ENCODE data around the gene PIGU.
A peak's percentile ranks its signal among the peaks of the same experiment; 100 is the strongest.
"Not testable (repeated sequence)": the region's sequence is repeated elsewhere in the genome, so short reads cannot be mapped to it uniquely, and the experiment has no call there.

The PIGU gene

GRCh38 chr20:34680586-34681175, 3.8 kb upstream of the PIGU start:
- Histone ChIP-seq H3K4me1 (ENCODE audit: insufficient read depth, low read length) (no peaks in the 10 kb centered on the region), H3K27ac (ENCODE audit: low read length) (no peak overlapping the region), H3K9ac (ENCODE audit: low read depth, low read length) (no peak overlapping the region), H3K4me3 (ENCODE audit: low read length) (no peak overlapping the region), H3K27me3 (ENCODE audit: insufficient read depth, low read length) (no peaks in the 10 kb centered on the region), H3K9me3 (ENCODE audit: insufficient read depth, low read depth, low read length) (no peaks in the 10 kb centered on the region), H3K36me3 (ENCODE audit: insufficient read depth, low read depth, low read length) (no peaks in the 10 kb centered on the region)

DNA sequence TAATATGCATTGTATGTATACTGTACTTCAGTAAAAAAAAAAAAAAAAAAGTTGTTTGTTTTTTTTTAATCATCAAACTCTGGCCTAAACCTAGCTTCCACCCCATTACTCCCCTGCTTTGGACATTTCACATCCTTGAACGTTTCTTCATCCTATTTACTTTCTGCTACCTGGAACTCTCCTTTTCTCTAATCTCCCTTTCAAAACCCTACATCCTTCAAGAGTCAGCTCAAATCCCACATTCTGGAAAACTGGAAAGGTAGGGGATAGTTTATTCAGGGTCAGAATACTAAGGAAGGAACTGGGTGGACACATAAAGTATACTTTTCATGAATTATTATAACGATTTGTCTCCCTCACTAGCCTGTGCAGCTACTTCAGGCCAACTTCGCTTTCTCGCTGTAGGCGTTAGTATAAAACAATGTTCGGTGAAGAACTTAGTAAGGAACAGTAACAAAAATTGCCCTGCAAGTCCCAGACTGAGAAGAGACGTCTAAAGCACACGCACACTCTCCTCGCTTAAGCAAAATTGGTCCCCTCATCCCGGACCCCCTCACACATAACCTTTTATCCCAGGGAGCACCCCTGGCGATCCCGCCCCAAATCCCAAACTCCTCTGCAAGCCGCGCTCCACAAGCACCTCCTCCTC, 775 bp downstream of the PIGU start:
- Histone ChIP-seq H3K36me3 (ENCODE audit: insufficient read depth, low read depth, low read length) (no peaks in the 10 kb centered on the region), H3K4me3 (ENCODE audit: low read length) (peak overlapping the region; percentile 73), H3K9me3 (ENCODE audit: insufficient read depth, low read depth, low read length) (no peaks in the 10 kb centered on the region), H3K27ac (ENCODE audit: low read length) (no peak overlapping the region), H3K4me1 (ENCODE audit: insufficient read depth, low read length) (no peaks in the 10 kb centered on the region), H3K9ac (ENCODE audit: low read depth, low read length) (peak overlapping the region; percentile 67; the same call in 1 of the 2 replicates), H3K27me3 (ENCODE audit: insufficient read depth, low read length) (no peaks in the 10 kb centered on the region)

- Histone ChIP-seq H3K27ac (ENCODE audit: low read length) (no peak overlapping the region), H3K4me1 (ENCODE audit: insufficient read depth, low read length) (no peaks in the 10 kb centered on the region), H3K9ac (ENCODE audit: low read depth, low read length) (no peak overlapping the region), H3K4me3 (ENCODE audit: low read length) (peak overlapping the region; percentile 73; the same call in 1 of the 2 replicates), H3K9me3 (ENCODE audit: insufficient read depth, low read depth, low read length) (no peaks in the 10 kb centered on the region), H3K36me3 (ENCODE audit: insufficient read depth, low read depth, low read length) (no peaks in the 10 kb centered on the region), H3K27me3 (ENCODE audit: insufficient read depth, low read length) (no peaks in the 10 kb centered on the region)
Observed at GRCh38 chr20:34675561-34675960, 1.3 kb downstream of the PIGU start.

- H3K9ac ChIP-seq (ENCODE audit: low read depth, low read length) = no peak overlapping the region
- H3K27ac ChIP-seq (ENCODE audit: low read length) = no peak overlapping the region
- H3K27me3 ChIP-seq (ENCODE audit: insufficient read depth, low read length) = no peaks in the 10 kb centered on the region
- H3K4me1 ChIP-seq (ENCODE audit: insufficient read depth, low read length) = no peaks in the 10 kb centered on the region
- no peak overlapping the region for H3K4me3 ChIP-seq (ENCODE audit: low read length)
- no peaks in the 10 kb centered on the region for H3K36me3 ChIP-seq (ENCODE audit: insufficient read depth, low read depth, low read length)
- no peaks in the 10 kb centered on the region; the same call in 1 of the 2 replicates for H3K9me3 ChIP-seq (ENCODE audit: insufficient read depth, low read depth, low read length)
Observed at GRCh38 chr20:34673412-34673811, 3.5 kb downstream of the PIGU start.

- Histone ChIP-seq H3K4me3 (ENCODE audit: low read length) (no peak overlapping the region), H3K4me1 (ENCODE audit: insufficient read depth, low read length) (no peaks in the 10 kb centered on the region), H3K9me3 (ENCODE audit: insufficient read depth, low read depth, low read length) (no peaks in the 10 kb centered on the region; the same call in 1 of the 2 replicates), H3K9ac (ENCODE audit: low read depth, low read length) (no peak overlapping the region), H3K27ac (ENCODE audit: low read length) (no peak overlapping the region), H3K36me3 (ENCODE audit: insufficient read depth, low read depth, low read length) (no peaks in the 10 kb centered on the region), H3K27me3 (ENCODE audit: insufficient read depth, low read length) (no peaks in the 10 kb centered on the region)
Observed at GRCh38 chr20:34669094-34669493, 7.8 kb downstream of the PIGU start.

DNA sequence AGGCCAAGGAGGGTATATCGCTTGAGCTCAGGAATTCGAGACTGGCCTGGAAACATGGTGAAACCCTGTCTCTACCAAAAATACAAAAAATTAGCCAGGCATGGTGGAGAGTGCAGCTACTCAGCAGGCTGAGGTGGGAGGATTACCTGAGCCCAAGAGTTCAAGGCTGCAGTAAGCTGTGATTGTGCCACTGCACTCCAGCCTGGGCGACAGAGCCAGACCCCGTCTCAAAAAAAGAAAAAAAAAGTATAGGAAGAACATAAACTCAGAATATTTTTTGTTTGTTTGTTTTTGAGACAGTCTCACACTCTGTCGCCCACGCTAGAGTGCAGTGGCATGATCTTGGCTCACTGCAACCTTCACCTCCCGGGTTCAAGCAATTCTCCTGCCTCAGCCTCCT, 12.1 kb downstream of the PIGU start:
- H3K36me3 ChIP-seq (ENCODE audit: insufficient read depth, low read depth, low read length); H3K4me1 ChIP-seq (ENCODE audit: insufficient read depth, low read length); H3K9me3 ChIP-seq (ENCODE audit: insufficient read depth, low read depth, low read length); H3K27ac ChIP-seq (ENCODE audit: low read length); H3K27me3 ChIP-seq (ENCODE audit: insufficient read depth, low read length); H3K4me3 ChIP-seq (ENCODE audit: low read length); H3K9ac ChIP-seq (ENCODE audit: low read depth, low read length): not testable (repeated sequence)

DNA sequence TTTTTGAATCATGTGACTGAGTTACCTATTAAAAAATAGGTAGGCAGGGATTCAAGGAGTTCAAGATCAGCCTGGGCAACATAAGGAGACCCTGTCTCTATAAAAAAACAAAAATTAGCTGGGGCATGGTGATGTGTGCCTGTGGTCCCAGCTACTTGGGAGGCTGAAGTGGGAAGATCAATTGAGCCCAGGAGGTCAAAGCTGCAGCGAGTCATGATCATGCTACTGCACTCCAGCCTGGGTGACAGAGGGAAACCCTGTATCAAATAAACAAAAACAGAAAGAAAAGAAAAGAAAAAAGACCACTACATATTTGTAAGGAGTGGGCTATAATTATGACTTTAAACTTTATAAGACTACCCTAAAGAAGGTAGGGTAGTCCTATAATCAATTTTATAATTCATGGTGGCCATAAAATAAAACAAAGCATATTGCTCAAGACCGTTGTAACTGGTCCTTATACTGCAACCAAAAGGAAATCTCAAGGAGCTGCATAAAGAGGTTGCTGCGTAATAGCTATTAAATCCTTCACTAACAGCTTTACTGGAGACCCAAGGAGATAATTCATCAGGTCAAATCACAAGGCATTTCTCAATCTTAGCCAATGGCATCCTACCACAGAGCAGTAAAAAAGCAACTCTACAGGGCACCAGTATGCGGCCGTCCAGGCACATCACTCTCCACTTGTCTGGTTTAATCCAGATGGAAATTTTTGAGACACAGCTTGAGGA, 13.5 kb downstream of the PIGU start:
- H3K27me3 ChIP-seq (ENCODE audit: insufficient read depth, low read length) = no peaks in the 10 kb centered on the region
- H3K4me3 ChIP-seq (ENCODE audit: low read length) = no peak overlapping the region
- H3K9me3 ChIP-seq (ENCODE audit: insufficient read depth, low read depth, low read length) = no peaks in the 10 kb centered on the region
- no peak overlapping the region for H3K9ac ChIP-seq (ENCODE audit: low read depth, low read length)
- H3K27ac ChIP-seq (ENCODE audit: low read length) = no peak overlapping the region
- no peaks in the 10 kb centered on the region for H3K36me3 ChIP-seq (ENCODE audit: insufficient read depth, low read depth, low read length)
- no peaks in the 10 kb centered on the region for H3K4me1 ChIP-seq (ENCODE audit: insufficient read depth, low read length)

GRCh38 chr20:34661811-34662210, 15.1 kb downstream of the PIGU start:
- H3K27me3 ChIP-seq (ENCODE audit: insufficient read depth, low read length); H3K27ac ChIP-seq (ENCODE audit: low read length); H3K9me3 ChIP-seq (ENCODE audit: insufficient read depth, low read depth, low read length); H3K4me3 ChIP-seq (ENCODE audit: low read length); H3K36me3 ChIP-seq (ENCODE audit: insufficient read depth, low read depth, low read length); H3K9ac ChIP-seq (ENCODE audit: low read depth, low read length); H3K4me1 ChIP-seq (ENCODE audit: insufficient read depth, low read length): not testable (repeated sequence)

DNA sequence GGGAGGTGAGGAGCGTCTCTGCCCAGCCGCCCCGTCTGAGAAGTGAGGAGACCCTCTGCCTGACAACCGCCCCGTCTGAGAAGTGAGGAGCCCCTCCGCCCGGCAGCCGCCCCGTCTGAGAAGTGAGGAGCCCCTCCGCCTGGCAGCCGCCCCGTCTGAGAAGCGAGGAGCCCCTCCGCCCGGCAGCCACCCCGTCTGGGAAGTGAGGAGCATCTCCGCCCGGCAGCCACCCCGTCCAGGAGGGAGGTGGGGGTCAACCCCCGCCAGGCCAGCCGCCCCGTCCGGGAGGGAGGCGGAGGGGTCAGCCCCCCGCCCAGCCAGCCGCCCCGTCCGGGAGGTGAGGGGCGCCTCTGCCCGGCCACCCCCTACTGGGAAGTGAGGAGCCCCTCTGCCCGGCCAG, 18.2 kb downstream of the PIGU start:
- not testable (repeated sequence) for H3K4me3 ChIP-seq (ENCODE audit: low read length); H3K9me3 ChIP-seq (ENCODE audit: insufficient read depth, low read depth, low read length); H3K27ac ChIP-seq (ENCODE audit: low read length); H3K27me3 ChIP-seq (ENCODE audit: insufficient read depth, low read length); H3K9ac ChIP-seq (ENCODE audit: low read depth, low read length); H3K4me1 ChIP-seq (ENCODE audit: insufficient read depth, low read length); H3K36me3 ChIP-seq (ENCODE audit: insufficient read depth, low read depth, low read length)

- no peaks in the 10 kb centered on the region for H3K4me1 ChIP-seq (ENCODE audit: insufficient read depth, low read length)
- H3K36me3 ChIP-seq (ENCODE audit: insufficient read depth, low read depth, low read length) = peaks cover 9% of the 10 kb centered on the region; the same call in 1 of the 2 replicates
- H3K27me3 ChIP-seq (ENCODE audit: insufficient read depth, low read length) = no peaks in the 10 kb centered on the region
- no peak overlapping the region for H3K9ac ChIP-seq (ENCODE audit: low read depth, low read length)
- no peak overlapping the region for H3K4me3 ChIP-seq (ENCODE audit: low read length)
- H3K9me3 ChIP-seq (ENCODE audit: insufficient read depth, low read depth, low read length) = no peaks in the 10 kb centered on the region
- H3K27ac ChIP-seq (ENCODE audit: low read length) = no peak overlapping the region
Observed at GRCh38 chr20:34654207-34654744, 22.6 kb downstream of the PIGU start.

DNA sequence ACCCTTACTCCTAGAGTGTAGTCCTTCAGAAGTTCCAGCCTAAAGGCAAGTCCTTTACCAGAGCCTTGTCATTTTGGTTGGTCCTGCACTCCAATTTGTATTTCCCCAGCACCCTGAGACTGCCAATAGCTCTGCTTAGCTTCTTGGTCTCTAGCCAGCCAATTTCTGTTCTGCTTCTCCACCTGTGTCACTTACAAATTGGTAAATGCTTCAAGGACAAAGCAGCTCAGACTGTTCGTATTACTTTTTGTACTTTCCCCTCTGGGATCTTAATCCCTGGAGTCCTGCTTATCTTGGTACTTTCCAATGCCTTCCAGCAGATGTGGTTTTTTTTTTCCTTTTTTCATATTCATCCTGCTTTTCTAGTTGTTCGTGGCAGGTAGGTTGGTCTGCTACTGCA, 25.7 kb downstream of the PIGU start:
- Histone ChIP-seq H3K9ac (ENCODE audit: low read depth, low read length) (no peak overlapping the region), H3K4me1 (ENCODE audit: insufficient read depth, low read length) (no peaks in the 10 kb centered on the region), H3K27ac (ENCODE audit: low read length) (no peak overlapping the region), H3K4me3 (ENCODE audit: low read length) (no peak overlapping the region), H3K9me3 (ENCODE audit: insufficient read depth, low read depth, low read length) (no peaks in the 10 kb centered on the region), H3K36me3 (ENCODE audit: insufficient read depth, low read depth, low read length) (peaks cover 9% of the 10 kb centered on the region; the same call in 1 of the 2 replicates), H3K27me3 (ENCODE audit: insufficient read depth, low read length) (no peaks in the 10 kb centered on the region)

DNA sequence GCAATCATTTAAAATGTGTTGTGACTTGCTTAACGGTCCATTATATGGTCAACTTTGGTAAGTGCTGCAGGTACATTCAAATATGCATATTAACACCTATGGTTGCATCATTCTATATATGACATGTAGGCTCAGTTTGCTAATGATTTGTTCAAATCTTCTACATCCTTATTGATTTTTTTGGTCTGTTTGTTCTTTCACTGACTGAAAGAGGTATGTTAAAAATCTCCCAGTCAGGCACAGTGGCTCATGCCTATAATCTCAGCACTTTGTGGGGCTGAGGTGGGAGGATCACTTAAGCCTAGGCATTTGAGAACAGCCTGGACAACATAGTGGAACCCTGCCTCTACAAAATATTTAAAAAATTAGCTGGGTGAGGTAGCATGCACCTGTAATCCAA, 29.2 kb downstream of the PIGU start:
- no peak overlapping the region for H3K4me3 ChIP-seq (ENCODE audit: low read length)
- no peaks in the 10 kb centered on the region for H3K27me3 ChIP-seq (ENCODE audit: insufficient read depth, low read length)
- H3K9me3 ChIP-seq (ENCODE audit: insufficient read depth, low read depth, low read length) = no peaks in the 10 kb centered on the region
- H3K9ac ChIP-seq (ENCODE audit: low read depth, low read length) = no peak overlapping the region
- H3K36me3 ChIP-seq (ENCODE audit: insufficient read depth, low read depth, low read length) = peaks cover 16% of the 10 kb centered on the region; the same call in 1 of the 2 replicates
- no peaks in the 10 kb centered on the region for H3K4me1 ChIP-seq (ENCODE audit: insufficient read depth, low read length)
- no peak overlapping the region for H3K27ac ChIP-seq (ENCODE audit: low read length)

Measured in iPS-20b (cell line).